ENCODE data around the gene PDGFD. TPM values are rescaled to one million over a fixed set of nuclear protein-coding genes. Genes with fewer than 3 reads are reported as not detected.

PDGFD gene
- polyA plus RNA-seq, 6 donors from 2014 or later = 0.08 to 0.63 (median 0.17) TPM; not detected in 3

DNA sequence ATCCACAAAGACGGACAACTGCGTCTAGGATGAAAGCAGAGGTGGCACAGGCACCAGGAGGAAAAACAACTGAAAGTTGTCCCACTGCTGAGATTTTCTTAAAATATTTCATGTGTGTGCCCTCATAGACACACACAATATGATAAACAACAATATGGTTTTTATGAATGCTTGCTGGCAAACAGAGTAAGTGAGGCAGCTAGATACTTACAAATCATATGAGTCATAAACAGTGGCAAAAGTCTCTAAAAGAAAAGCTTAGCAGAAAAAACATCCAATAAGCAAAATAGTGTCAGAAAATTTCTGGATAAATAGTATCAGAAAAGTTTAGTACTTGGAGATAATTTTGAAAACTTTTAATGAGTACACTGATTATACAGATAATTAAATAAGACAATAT, 228.7 kb downstream of the PDGFD start:
- no peak overlapping the region for H3K27ac Mint-ChIP-seq
- no peaks in the 10 kb centered on the region for H3K36me3 Mint-ChIP-seq

DNA sequence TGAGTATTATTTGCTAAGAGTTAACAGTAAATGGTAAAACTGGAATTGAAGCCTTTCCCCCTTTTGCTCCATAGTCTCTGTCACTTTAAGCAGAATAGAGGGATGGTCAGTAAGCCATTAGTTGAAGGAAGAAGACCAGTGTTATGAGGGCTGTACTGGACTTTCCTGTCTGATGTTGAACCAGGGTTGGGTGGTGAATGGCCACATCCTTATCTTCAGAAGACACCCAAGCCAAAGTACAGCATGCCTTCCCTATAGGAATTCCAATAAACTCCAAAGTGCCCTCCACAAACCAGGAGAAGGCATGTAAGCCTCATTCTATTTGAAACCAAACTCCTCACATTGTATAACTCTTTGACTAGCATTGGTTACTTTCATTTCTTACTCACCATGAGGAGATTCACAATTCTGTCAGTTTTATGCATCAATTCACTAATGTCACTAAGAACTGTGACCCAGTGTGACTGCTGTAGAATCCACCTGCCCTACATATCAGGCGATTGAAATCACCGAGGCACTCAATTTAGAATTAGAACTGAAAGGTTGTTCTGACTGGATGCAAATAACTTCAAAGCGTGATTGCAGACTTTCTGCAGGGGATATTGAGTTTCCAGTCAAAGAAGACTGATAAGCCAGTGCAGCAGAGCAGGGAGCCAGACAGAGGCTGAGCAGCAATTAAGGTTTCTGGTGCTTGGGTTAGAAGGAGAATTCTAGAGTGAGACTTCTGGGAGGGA, 234.6 kb downstream of the PDGFD start:
- Mint-ChIP-seq H3K4me3 (no peak overlapping the region), H3K27me3 (no peaks in the 10 kb centered on the region), H3K27ac (no peak overlapping the region), H3K9me3 (peaks cover 0 to 1% (median 0%) of the 10 kb centered on the region in 7 donors), H3K4me1 (peaks cover 0 to 4% (median 2%) of the 10 kb centered on the region in 3 donors), H3K36me3 (no peaks in the 10 kb centered on the region)
- ATAC-seq (ENCODE audit: low read depth in 2 of 2) (no peak), DNase-seq (no peak)

More for the DNA sequence above, 228.7 kb downstream of the PDGFD start:
- Mint-ChIP-seq H3K27me3 (no peaks in the 10 kb centered on the region), H3K4me3 (no peak overlapping the region), H3K9me3 (peaks cover 0 to 4% (median 0%) of the 10 kb centered on the region in 7 donors), H3K4me1 (no peaks in the 10 kb centered on the region)
- ATAC-seq (ENCODE audit: low read depth in 2 of 2) (no peak), DNase-seq (no peak)

DNA sequence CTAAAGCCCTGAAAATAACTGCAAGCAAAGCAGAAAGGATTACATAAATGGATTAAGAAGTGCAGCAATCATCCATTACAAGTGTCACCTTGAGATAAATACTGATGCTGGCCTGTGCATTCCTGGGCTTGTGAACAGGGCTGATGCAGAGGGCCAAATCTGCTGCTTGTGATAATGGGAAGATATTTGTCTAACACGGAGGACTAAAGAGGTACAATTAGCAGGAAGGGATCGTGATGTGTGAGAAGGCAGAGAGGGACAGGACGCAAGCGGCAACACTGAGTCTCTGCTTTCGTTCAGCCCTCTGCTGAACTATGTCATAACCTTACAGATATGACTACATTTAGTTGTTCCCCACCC, 235.2 kb downstream of the PDGFD start:
- DNase-seq = no peak
- peaks cover 0 to 4% (median 2%) of the 10 kb centered on the region in 3 donors for H3K4me1 Mint-ChIP-seq

DNA sequence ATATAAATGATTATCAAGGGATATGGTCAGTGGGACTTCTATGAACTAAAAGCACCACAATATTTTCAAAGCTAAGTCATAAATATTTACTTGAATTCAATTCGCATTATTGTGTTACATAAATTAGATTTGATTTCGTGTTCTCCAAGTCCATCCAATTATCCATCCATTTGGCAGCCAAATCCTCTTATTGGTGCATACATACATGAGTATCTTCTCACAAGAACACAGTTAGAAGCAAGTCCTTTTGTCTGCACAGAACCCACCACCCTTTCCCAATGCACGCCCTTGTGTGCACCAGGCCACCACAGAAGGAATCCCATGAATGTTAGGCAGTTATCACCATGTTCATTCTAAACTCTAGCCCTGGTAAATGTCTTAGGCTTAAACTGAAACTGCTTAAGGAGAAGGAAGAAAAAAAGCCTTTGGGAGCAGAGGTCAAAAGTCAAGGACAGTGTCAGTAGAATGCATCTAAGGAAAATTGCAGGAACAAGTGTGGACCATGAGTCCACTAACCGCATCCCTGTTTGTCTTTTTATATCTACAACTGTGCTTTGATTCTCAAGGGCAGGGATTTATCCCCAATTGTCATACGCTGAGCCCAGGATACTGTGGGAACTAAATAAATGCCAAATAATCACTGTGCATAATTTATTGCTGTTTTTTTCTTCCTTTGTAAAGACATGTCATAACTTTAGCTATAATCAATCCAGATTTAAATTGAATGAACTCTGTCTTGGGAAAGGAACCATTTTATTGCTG, 235.7 kb downstream of the PDGFD start:
- DNase-seq (no peak), ATAC-seq (ENCODE audit: low read depth in 2 of 2) (no peak)
- no peak overlapping the region for H3K4me3 Mint-ChIP-seq
- H3K36me3 Mint-ChIP-seq = no peaks in the 10 kb centered on the region
- no peak overlapping the region for H3K27ac Mint-ChIP-seq
- no peaks in the 10 kb centered on the region for H3K9me3 Mint-ChIP-seq
- no peaks in the 10 kb centered on the region for H3K27me3 Mint-ChIP-seq
- H3K4me1 Mint-ChIP-seq = peaks cover 0 to 4% (median 2%) of the 10 kb centered on the region in 3 donors

More for the DNA sequence above, 235.2 kb downstream of the PDGFD start:
- no peak for ATAC-seq (ENCODE audit: low read depth in 2 of 2)
- H3K4me3 Mint-ChIP-seq = no peak overlapping the region
- no peaks in the 10 kb centered on the region for H3K36me3 Mint-ChIP-seq
- H3K27me3 Mint-ChIP-seq = no peaks in the 10 kb centered on the region
- no peak overlapping the region for H3K27ac Mint-ChIP-seq
- H3K9me3 Mint-ChIP-seq = no peaks in the 10 kb centered on the region

DNA sequence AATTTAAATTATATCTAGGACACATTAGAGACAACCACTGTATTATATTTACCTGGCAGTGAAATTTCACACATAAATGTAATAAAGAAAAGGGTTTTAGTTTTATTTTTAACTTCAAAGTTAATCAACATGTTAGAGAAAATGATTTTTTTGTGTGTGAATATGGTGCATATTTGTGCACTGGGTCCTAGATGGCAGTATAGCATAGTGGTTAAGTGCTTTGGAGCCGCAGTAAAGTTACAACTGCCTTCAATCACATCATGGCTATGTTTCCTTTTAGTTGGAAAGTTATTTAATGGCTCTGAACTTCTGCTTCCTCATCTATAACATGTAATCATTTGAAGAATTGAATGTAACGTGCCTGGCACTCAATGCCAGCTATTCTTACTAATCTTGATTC, 236.4 kb downstream of the PDGFD start:
- H3K4me1 Mint-ChIP-seq = peaks cover 0 to 4% (median 2%) of the 10 kb centered on the region in 3 donors
- H3K27ac Mint-ChIP-seq = no peak overlapping the region
- H3K9me3 Mint-ChIP-seq = no peaks in the 10 kb centered on the region
- ATAC-seq (ENCODE audit: low read depth in 2 of 2) = no peak
- H3K27me3 Mint-ChIP-seq = no peaks in the 10 kb centered on the region
- no peaks in the 10 kb centered on the region for H3K36me3 Mint-ChIP-seq
- no peak overlapping the region for H3K4me3 Mint-ChIP-seq
- no peak for DNase-seq

DNA sequence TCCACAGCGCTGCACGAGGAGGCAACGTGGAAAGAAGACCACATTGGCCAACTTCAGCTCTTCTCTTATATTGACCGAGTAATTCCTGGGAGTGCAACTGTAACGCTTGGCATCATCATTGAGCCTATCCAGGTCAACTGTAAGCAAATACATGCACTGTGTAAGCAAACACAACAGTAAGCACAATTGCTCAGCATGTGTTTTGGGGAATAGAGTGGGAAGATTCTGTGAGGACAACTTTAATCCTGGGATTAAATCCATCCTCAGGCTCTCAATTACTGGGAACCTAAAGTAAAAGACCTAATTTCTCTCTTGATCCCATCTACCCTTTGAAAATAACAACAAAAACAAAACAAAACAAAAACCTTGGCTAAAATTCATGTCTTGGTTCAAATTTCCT, 237.0 kb downstream of the PDGFD start:
- H3K27ac Mint-ChIP-seq = no peak overlapping the region
- H3K9me3 Mint-ChIP-seq = no peaks in the 10 kb centered on the region
- H3K36me3 Mint-ChIP-seq = no peaks in the 10 kb centered on the region

DNA sequence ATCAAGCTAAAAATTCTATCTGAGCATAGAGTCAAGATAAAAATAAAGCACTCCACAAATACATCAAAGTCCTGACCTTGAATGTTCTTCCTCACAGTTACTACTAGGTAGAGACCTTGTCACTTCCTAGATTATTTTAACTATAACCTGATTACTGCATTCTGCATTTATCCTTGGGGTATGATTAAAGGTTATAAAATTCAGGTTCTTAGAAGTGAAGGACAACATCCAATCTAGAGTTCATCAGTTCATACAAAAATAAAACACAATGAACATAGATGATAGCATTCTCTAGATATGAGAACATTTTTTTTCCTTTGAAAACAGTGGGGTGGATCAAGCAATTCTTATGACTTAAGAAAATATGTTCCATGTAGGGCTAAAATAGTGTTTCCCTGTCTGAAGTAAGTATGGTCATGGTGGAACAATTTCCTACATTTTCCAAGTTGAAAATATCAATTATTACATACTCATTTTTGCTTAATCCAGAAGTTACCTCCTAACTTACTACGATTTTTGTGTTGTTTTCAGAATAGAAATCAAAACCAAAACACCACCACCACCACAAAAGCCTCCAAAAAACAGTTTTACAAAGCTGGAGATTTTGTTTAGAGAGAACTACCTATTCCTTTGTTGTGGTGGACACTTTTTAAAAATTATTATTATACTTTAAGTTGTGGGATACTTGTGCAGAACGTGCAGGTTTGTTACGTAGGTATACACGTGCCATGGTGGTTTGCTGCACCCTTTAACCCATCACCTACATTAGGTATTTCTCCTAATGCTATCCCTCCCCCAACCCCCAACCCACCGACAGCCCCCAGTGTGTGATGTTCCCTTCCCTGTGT, 239.6 kb downstream of the PDGFD start:
- Mint-ChIP-seq H3K4me3 (no peak overlapping the region), H3K27me3 (no peaks in the 10 kb centered on the region), H3K9me3 (no peaks in the 10 kb centered on the region), H3K27ac (no peak overlapping the region), H3K4me1 (peaks cover 0 to under 1% (median 0%) of the 10 kb centered on the region in 3 donors), H3K36me3 (no peaks in the 10 kb centered on the region)
- DNase-seq (no peak), ATAC-seq (ENCODE audit: low read depth in 2 of 2) (no peak)

More for the DNA sequence above, 237.0 kb downstream of the PDGFD start:
- ATAC-seq (ENCODE audit: low read depth in 2 of 2) = no peak
- Mint-ChIP-seq H3K4me3 (no peak overlapping the region), H3K4me1 (peaks cover 0 to 4% (median 2%) of the 10 kb centered on the region in 3 donors), H3K27me3 (no peaks in the 10 kb centered on the region)
- DNase-seq = no peak

DNA sequence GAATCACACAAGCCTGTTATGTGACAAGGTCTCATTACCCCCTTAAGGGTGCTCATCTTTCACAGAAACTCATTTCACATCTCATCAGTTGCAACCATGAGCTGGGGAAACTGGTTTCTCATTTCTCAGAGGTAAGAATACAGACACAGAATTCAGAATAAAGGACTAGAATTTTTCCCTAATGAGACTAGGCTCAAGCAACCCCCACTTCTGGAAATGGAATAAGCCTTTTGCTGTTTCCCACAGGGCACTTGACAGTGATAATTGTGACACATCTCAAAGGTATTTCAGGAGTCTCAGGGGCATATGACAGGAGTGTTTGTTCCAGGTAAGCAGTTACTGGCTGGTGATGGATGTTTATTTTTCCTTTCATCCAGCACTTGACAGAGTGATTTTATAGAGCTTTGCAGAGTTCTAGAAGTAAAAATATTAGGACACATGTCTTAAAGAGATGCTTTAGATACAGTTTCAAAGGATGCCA, 240.5 kb downstream of the PDGFD start:
- H3K4me1 Mint-ChIP-seq = no peaks in the 10 kb centered on the region
- no peaks in the 10 kb centered on the region for H3K27me3 Mint-ChIP-seq
- no peaks in the 10 kb centered on the region for H3K36me3 Mint-ChIP-seq
- DNase-seq (no peak), ATAC-seq (ENCODE audit: low read depth in 2 of 2) (no peak)
- no peaks in the 10 kb centered on the region for H3K9me3 Mint-ChIP-seq
- H3K27ac Mint-ChIP-seq = no peak overlapping the region
- H3K4me3 Mint-ChIP-seq = no peak overlapping the region

DNA sequence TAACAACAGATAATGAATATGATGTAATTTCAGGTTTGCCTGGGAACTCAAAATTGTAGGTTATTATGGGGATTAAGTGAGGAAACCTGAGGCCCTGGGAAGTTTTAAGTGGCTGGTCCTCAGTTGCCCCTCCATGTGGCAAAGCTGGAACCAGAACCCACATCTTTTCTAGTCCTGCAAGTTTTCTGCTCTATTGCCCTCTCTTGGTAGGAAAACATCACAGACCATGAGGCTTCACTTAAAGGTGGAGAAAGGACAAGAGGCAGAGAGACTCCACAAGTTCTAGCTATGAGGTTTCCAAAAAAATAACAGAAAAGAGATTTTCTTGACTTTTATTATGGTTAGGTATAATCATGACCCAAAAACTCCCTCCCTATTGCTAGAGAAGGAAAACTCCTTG, 243.0 kb downstream of the PDGFD start:
- H3K27ac Mint-ChIP-seq = no peak overlapping the region
- H3K4me3 Mint-ChIP-seq = no peak overlapping the region
- H3K4me1 Mint-ChIP-seq = no peaks in the 10 kb centered on the region
- no peaks in the 10 kb centered on the region for H3K27me3 Mint-ChIP-seq
- no peak for ATAC-seq (ENCODE audit: low read depth in 2 of 2)
- H3K36me3 Mint-ChIP-seq = no peaks in the 10 kb centered on the region
- peaks cover 0 to 4% (median 2%) of the 10 kb centered on the region in 7 donors for H3K9me3 Mint-ChIP-seq
- no peak for DNase-seq

DNA sequence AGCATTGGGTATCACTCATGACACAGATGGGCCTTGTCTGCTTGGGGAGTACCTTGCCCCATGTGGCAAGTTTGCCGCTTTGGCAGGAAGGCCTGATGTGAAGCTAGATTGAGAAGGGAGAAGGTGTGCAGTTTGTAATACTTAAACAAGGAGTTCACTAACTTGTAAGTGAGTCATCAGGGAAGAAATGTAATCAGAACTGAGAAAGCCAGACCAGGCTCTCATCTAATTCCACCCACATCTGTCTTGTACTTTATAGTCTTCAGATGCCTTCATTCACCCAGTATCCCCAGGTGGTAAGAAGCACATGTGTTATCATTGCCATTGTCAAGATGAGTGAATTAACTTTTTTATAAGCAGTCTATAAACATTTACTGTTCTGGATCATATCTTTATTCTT, 243.5 kb downstream of the PDGFD start:
- Mint-ChIP-seq H3K4me3 (no peak overlapping the region), H3K9me3 (peaks cover 0 to 9% (median 3%) of the 10 kb centered on the region in 7 donors), H3K4me1 (no peaks in the 10 kb centered on the region), H3K27ac (no peak overlapping the region), H3K27me3 (no peaks in the 10 kb centered on the region), H3K36me3 (no peaks in the 10 kb centered on the region)
- ATAC-seq (ENCODE audit: low read depth in 2 of 2) = no peak
- no peak for DNase-seq

DNA sequence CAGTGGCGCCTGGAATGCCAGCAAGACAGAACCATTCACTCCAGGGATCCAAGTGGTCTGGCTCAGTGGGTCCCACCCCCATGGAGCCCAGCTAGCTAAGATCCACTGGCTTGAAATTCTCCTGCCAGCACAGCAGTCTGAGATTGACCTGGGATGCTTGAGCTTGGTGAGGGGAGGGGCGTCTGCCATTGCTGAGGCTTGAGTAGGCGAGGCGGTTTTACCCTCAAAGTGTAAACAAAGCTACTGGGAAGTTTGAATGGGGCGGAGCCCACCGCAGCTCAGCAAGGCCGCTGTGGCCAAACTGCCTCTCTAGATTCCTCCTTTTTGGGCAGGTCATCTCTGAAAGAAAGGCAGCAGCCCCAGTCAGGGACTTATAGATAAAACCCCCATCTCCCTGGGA, 253.2 kb downstream of the PDGFD start:
- Mint-ChIP-seq H3K27ac (no peak overlapping the region), H3K27me3 (no peaks in the 10 kb centered on the region), H3K9me3 (peaks cover 17 to 45% (median 28%) of the 10 kb centered on the region in 7 donors), H3K4me1 (peaks cover 11 to 20% (median 14%) of the 10 kb centered on the region in 3 donors), H3K4me3 (no peak overlapping the region), H3K36me3 (peaks cover 10 to 32% of the 10 kb centered on the region in 2 donors)
- DNase-seq (no peak), ATAC-seq (ENCODE audit: low read depth in 2 of 2) (no peak)

DNA sequence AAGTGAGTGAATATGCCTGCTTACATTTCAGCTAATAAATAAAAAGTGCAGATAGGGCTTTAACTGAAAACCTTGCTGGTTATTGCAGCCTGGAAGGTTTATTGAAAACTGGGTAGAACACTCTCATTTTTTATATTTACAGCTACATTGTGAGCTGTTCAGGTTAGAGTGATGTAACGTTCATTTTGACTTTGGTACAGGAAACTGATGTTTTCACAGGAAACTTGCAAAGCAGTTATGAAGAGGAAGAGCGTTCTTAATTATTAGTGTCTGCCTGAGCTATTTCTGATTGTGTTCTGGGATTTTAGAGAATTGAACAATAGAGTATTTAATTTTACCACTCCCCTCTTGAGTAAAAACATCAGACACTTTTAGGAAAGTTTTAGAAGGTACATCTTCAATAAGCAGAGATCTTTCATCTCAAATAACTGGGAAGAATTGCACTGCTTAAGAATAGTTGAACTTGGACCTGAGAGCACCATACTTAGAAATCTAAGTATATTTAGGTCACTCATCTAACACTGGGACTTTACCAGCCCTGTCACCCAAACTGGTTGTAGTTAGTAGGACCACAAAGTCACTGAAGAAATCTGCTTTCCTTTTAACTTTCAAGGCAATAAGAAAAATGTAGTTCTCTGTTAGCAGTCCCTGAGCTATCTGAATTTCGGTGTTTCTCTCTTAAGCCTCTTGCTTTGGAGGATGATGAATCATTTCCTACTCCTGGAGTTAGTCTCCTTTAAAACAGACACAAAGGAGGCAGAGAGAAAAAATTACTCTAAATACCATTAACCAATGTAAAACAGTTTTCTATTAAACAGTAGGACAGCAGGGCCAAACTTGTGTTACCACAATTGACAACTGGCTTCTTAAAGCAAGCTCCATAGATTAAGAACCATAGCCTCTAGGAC, 256.1 kb downstream of the PDGFD start:
- Mint-ChIP-seq H3K4me1 (peaks cover 11 to 20% (median 14%) of the 10 kb centered on the region in 3 donors), H3K27ac (peak overlapping the region in 2 of 6 donors; percentile 43 to 48), H3K4me3 (peak overlapping the region in 3 of 8 donors; percentile 13 to 54 (median 29)), H3K27me3 (no peaks in the 10 kb centered on the region), H3K36me3 (peaks cover 0 to 11% of the 10 kb centered on the region in 2 donors), H3K9me3 (peaks cover 0 to 17% (median 10%) of the 10 kb centered on the region in 7 donors)
- no peak for ATAC-seq (ENCODE audit: low read depth in 2 of 2)
- no peak for DNase-seq
